ENCODE measurements around the gene NAALADL2.

GRCh38 chr3:175278680-175279079, 419.5 kb downstream of the NAALADL2 start:
- TF ChIP-seq POLR2AphosphoS5 (IDR thresholded peaks at IDR 0.05; ENCODE audit: borderline replicate concordance, low read depth, low read length), result no peak
- TF ChIP-seq FOXP2 (optimal IDR thresholded peaks at IDR 0.05; ENCODE audit: control extremely low read depth, extremely low read length, insufficient read depth), result no peak
- no peak for TF ChIP-seq EZH2 (IDR thresholded peaks at IDR 0.05)
